ENCODE measurements around the gene TBC1D22A. TPM values are rescaled to one million over a fixed set of nuclear protein-coding genes. Genes with fewer than 3 reads are reported as not detected.

TBC1D22A gene
- total and polyA plus RNA-seq, 10 of the 15 experiments (the other 5 are each of a cell fraction or from before 2014, with no cell fraction given): 0.63 to 44.7 (median 27.4) TPM

- ATAC-seq (no peak), FAIRE-seq (no peak), DNase-seq (ENCODE audit: low read depth, low spot score) (no peak)
- H3K27ac ChIP-seq (ENCODE audit: control insufficient read depth, insufficient read depth): no peak overlapping the region
- RAD21 ChIA-PET (ENCODE audit: unreplicated experiment): no interaction called here
- H3K4me3 ChIP-seq: no peak overlapping the region
- H3K4me1 ChIP-seq (ENCODE audit: control insufficient read depth, insufficient read depth, low read length): no peaks in the 10 kb centered on the region
- intact Hi-C loops (cut with micrococcal nuclease; ENCODE audit: unreplicated experiment): no loop called here
- H3K4me2 ChIP-seq (ENCODE audit: control insufficient read depth, insufficient read depth): no peak overlapping the region
- CTCF ChIA-PET: no interaction called here
- in situ Hi-C loops (cut with MboI): no loop called here
- POLR2A ChIA-PET: no interaction called here
- peaks cover 2 to 8% of the 10 kb centered on the region in 2 experiments for H3K36me3 ChIP-seq (ENCODE audit: control insufficient read depth in 2 of 2, insufficient read depth in 2 of 2, low read length in 1 of 2)
- H3K79me2 ChIP-seq (ENCODE audit: control insufficient read depth, insufficient read depth, low read length): no peaks in the 10 kb centered on the region
- no TSS peak for BruUV-seq (replicated peaks)
- no peak for TF ChIP-seq SUPT20H (IDR thresholded peaks at IDR 0.05; ENCODE audit: borderline replicate concordance, control insufficient read depth, low read depth, low read length)
- TF ChIP-seq PML (IDR thresholded peaks at IDR 0.05; ENCODE audit: low read length): no peak
- no peak for TF ChIP-seq WRNIP1 (IDR thresholded peaks at IDR 0.05; ENCODE audit: borderline replicate concordance, low read depth, low read length)
- TF ChIP-seq, protein P1, sequence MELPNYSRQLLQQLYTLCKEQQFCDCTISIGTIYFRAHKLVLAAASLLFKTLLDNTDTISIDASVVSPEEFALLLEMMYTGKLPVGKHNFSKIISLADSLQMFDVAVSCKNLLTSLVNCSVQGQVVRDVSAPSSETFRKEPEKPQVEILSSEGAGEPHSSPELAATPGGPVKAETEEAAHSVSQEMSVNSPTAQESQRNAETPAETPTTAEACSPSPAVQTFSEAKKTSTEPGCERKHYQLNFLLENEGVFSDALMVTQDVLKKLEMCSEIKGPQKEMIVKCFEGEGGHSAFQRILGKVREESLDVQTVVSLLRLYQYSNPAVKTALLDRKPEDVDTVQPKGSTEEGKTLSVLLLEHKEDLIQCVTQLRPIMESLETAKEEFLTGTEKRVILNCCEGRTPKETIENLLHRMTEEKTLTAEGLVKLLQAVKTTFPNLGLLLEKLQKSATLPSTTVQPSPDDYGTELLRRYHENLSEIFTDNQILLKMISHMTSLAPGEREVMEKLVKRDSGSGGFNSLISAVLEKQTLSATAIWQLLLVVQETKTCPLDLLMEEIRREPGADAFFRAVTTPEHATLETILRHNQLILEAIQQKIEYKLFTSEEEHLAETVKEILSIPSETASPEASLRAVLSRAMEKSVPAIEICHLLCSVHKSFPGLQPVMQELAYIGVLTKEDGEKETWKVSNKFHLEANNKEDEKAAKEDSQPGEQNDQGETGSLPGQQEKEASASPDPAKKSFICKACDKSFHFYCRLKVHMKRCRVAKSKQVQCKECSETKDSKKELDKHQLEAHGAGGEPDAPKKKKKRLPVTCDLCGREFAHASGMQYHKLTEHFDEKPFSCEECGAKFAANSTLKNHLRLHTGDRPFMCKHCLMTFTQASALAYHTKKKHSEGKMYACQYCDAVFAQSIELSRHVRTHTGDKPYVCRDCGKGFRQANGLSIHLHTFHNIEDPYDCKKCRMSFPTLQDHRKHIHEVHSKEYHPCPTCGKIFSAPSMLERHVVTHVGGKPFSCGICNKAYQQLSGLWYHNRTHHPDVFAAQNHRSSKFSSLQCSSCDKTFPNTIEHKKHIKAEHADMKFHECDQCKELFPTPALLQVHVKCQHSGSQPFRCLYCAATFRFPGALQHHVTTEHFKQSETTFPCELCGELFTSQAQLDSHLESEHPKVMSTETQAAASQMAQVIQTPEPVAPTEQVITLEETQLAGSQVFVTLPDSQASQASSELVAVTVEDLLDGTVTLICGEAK (IDR thresholded peaks at IDR 0.05; ENCODE audit: borderline replicate concordance): no peak
- no peak for TF ChIP-seq ZNF592 (IDR thresholded peaks at IDR 0.05)
- TF ChIP-seq NR2F1 (conservative IDR thresholded peaks at IDR 0.05): no peak
- no peak for TF ChIP-seq KLF5 (IDR thresholded peaks at IDR 0.05; ENCODE audit: partially characterized antibody)
- TF ChIP-seq SREBF2 (IDR thresholded peaks at IDR 0.05; ENCODE audit: low read length): no peak
- no peak for TF ChIP-seq FOXK2 (IDR thresholded peaks at IDR 0.05)
- TF ChIP-seq IRF4 (IDR thresholded peaks at IDR 0.05; ENCODE audit: low read depth, low read length): no peak
- no peak for TF ChIP-seq NFXL1 (IDR thresholded peaks at IDR 0.05; ENCODE audit: borderline replicate concordance)
- TF ChIP-seq EED (IDR thresholded peaks at IDR 0.05; ENCODE audit: low read depth): no peak
- no peak for TF ChIP-seq BHLHE40 (IDR thresholded peaks at IDR 0.05; ENCODE audit: borderline replicate concordance in 1 of 2, low read depth in 2 of 2, low read length in 1 of 2)
- TF ChIP-seq, protein P2, sequence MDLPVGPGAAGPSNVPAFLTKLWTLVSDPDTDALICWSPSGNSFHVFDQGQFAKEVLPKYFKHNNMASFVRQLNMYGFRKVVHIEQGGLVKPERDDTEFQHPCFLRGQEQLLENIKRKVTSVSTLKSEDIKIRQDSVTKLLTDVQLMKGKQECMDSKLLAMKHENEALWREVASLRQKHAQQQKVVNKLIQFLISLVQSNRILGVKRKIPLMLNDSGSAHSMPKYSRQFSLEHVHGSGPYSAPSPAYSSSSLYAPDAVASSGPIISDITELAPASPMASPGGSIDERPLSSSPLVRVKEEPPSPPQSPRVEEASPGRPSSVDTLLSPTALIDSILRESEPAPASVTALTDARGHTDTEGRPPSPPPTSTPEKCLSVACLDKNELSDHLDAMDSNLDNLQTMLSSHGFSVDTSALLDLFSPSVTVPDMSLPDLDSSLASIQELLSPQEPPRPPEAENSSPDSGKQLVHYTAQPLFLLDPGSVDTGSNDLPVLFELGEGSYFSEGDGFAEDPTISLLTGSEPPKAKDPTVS (IDR thresholded peaks at IDR 0.05; ENCODE audit: low read depth, low read length): no peak
- no peaks in the 10 kb centered on the region for H3K9me3 ChIP-seq (replicated peaks; ENCODE audit: control insufficient read depth, insufficient read depth, low read length)
- H3K9ac ChIP-seq (ENCODE audit: control insufficient read depth, insufficient read depth, low read length): no peak overlapping the region
- H4K20me1 ChIP-seq (ENCODE audit: control insufficient read depth, insufficient read depth): no peaks in the 10 kb centered on the region
- 92% methylated on average over 9 of the region's 9 CpGs for WGBS (ENCODE audit: insufficient coverage, insufficient replicate concordance, low lambda C conversion rate, missing lambda C conversion rate)
- H3K27me3 ChIP-seq (replicated peaks in 1 of 2; ENCODE audit: control insufficient read depth in 2 of 2, insufficient read depth in 2 of 2, low read length in 1 of 2): no peaks in the 10 kb centered on the region
- SMC1A ChIA-PET (ENCODE audit: uncharacterized antibody, unreplicated experiment): no interaction called here
- H2AFZ ChIP-seq (ENCODE audit: control insufficient read depth, low read depth, low read length): no peak overlapping the region
Measured at GRCh38 chr22:47155912-47156311, 393.5 kb downstream of the TBC1D22A start.

All from GM12878 (cell line).